Measurements from ENCODE around the gene MCHR1.
"Not testable (repeated sequence)": the region's sequence is repeated elsewhere in the genome, so short reads cannot be mapped to it uniquely, and the experiment has no call there.

MCHR1 gene

GRCh38 chr22:40679249-40679963 is at the start of gene MCHR1:
TSS of gene MCHR1 (plus strand) at chr22:40679484. CDS start at chr22:40679653, 169 bp downstream.
- DNase-seq (ENCODE audit: low spot score): no peak

- no peak for DNase-seq (ENCODE audit: low spot score)
Observed at GRCh38 chr22:40631925-40632324, 47.4 kb upstream of the MCHR1 start.

- no peak for DNase-seq (ENCODE audit: low spot score)
Observed at GRCh38 chr22:40633036-40633435, 46.2 kb upstream of the MCHR1 start.

GRCh38 chr22:40634119-40634903 is 45.0 kb upstream of the MCHR1 start:
- no peak for DNase-seq (ENCODE audit: low spot score)

- no peak for DNase-seq (ENCODE audit: low spot score)
Observed at GRCh38 chr22:40635043-40635939, 44.0 kb upstream of the MCHR1 start.

- no peak for DNase-seq (ENCODE audit: low spot score)
Observed at GRCh38 chr22:40635940-40636379, 43.3 kb upstream of the MCHR1 start.

- peak; percentile 91 for DNase-seq (ENCODE audit: low spot score)
Observed at GRCh38 chr22:40636380-40637182, 42.7 kb upstream of the MCHR1 start, which contains the start of gene MRTFA. TSS of gene MRTFA (minus strand) at chr22:40636719.

GRCh38 chr22:40637183-40638150 is 41.8 kb upstream of the MCHR1 start:
- DNase-seq (ENCODE audit: low spot score): no peak

- DNase-seq (ENCODE audit: low spot score): no peak
Observed at GRCh38 chr22:40638261-40638660, 41.0 kb upstream of the MCHR1 start.

GRCh38 chr22:40641269-40641668 is 38.0 kb upstream of the MCHR1 start:
- DNase-seq (ENCODE audit: low spot score): no peak

GRCh38 chr22:40642316-40642715 is 37.0 kb upstream of the MCHR1 start:
- DNase-seq (ENCODE audit: low spot score): no peak

- no peak for DNase-seq (ENCODE audit: low spot score)
Observed at GRCh38 chr22:40645579-40646197, 33.6 kb upstream of the MCHR1 start.

GRCh38 chr22:40648386-40648785 is 30.9 kb upstream of the MCHR1 start:
- no peak for DNase-seq (ENCODE audit: low spot score)

GRCh38 chr22:40651057-40651456 is 28.2 kb upstream of the MCHR1 start:
- DNase-seq (ENCODE audit: low spot score): no peak

- peak; percentile 99 for DNase-seq (ENCODE audit: low spot score)
Observed at GRCh38 chr22:40651563-40652501, 27.5 kb upstream of the MCHR1 start.

- no peak for DNase-seq (ENCODE audit: low spot score)
Observed at GRCh38 chr22:40653361-40653760, 25.9 kb upstream of the MCHR1 start.

- DNase-seq (ENCODE audit: low spot score): peak; percentile 74
Observed at GRCh38 chr22:40654522-40655167, 24.6 kb upstream of the MCHR1 start.

GRCh38 chr22:40655941-40656340 is 23.3 kb upstream of the MCHR1 start:
- not testable (repeated sequence) for DNase-seq (ENCODE audit: low spot score)

Data from COLO829 (cell line).